ENCODE measurements around the gene SLC2A1. TPM values are rescaled to one million over a fixed set of nuclear protein-coding genes. Genes with fewer than 3 reads are reported as not detected.

The SLC2A1 gene
- total and polyA plus RNA-seq, 2 of the 13 experiments (the other 11 are each of a cell fraction or from before 2014, with no cell fraction given): 125 to 423 TPM

- TF ChIP-seq HNRNPUL1 (IDR thresholded peaks at IDR 0.05; ENCODE audit: low read depth, low read length): no peak
- TF ChIP-seq ZNF225 (CRISPR knock-in tag; IDR thresholded peaks at IDR 0.05): 0 out of 2 replicates have a peak, but pooled peaks have one; percentile 47
- TF ChIP-seq ZNF281 (CRISPR knock-in tag; IDR thresholded peaks at IDR 0.05; ENCODE audit: borderline replicate concordance): no peak
- no peak for TF ChIP-seq XBP1 (CRISPR knock-in tag; IDR thresholded peaks at IDR 0.05)
- TF ChIP-seq HNRNPL (IDR thresholded peaks at IDR 0.05; ENCODE audit: low read depth, low read length): peak; percentile 86; the same call in 1 of the 2 replicates
- no peak for TF ChIP-seq MAFF (IDR thresholded peaks at IDR 0.05; ENCODE audit: low read depth, low read length)
- 0 out of 2 replicates have a peak, but pooled peaks have one; percentile 28 for TF ChIP-seq EEA1 (CRISPR knock-in tag; IDR thresholded peaks at IDR 0.05; ENCODE audit: borderline replicate concordance)
- peak; percentile 95 to 99 for TF ChIP-seq POLR2A (IDR thresholded peaks at IDR 0.05; ENCODE audit: insufficient read depth in 1 of 2, low read depth in 2 of 2, low read length in 2 of 2)
- TF ChIP-seq FOSL2 (CRISPR knock-in tag; IDR thresholded peaks at IDR 0.05): peak; percentile 48; the same call in 1 of the 2 replicates
- TF ChIP-seq NFE2 (CRISPR knock-in tag; IDR thresholded peaks at IDR 0.05): no peak
- no peak for TF ChIP-seq HMGA1 (CRISPR knock-in tag; conservative IDR thresholded peaks at IDR 0.05)
- no peak for TF ChIP-seq POGK (CRISPR knock-in tag; conservative IDR thresholded peaks at IDR 0.05)
- 0 out of 2 replicates have a peak, but pooled peaks have one; percentile 35 for TF ChIP-seq REPIN1 (CRISPR knock-in tag; IDR thresholded peaks at IDR 0.05; ENCODE audit: borderline replicate concordance, low read depth)
- no peak for TF ChIP-seq NCOR1 (IDR thresholded peaks at IDR 0.05; ENCODE audit: borderline replicate concordance, low read length)
- 0 out of 2 replicates have a peak, but pooled peaks have one; percentile 41 for TF ChIP-seq E2F2 (CRISPR knock-in tag; IDR thresholded peaks at IDR 0.05; ENCODE audit: borderline replicate concordance)
- TF ChIP-seq POLR2AphosphoS2 (IDR thresholded peaks at IDR 0.05; ENCODE audit: low read depth, low read length): no peak
- no peak for TF ChIP-seq MIER2 (CRISPR knock-in tag; IDR thresholded peaks at IDR 0.05)
- TF ChIP-seq CHD2 (IDR thresholded peaks at IDR 0.05; ENCODE audit: low read depth, low read length): no peak
- TF ChIP-seq HIC2 (CRISPR knock-in tag; IDR thresholded peaks at IDR 0.05; ENCODE audit: low read depth): peak; percentile 52; the same call in 1 of the 2 replicates
- no peak for TF ChIP-seq LCORL (IDR thresholded peaks at IDR 0.05)
- TF ChIP-seq LCORL (CRISPR knock-in tag; IDR thresholded peaks at IDR 0.05): peak; percentile 52; the same call in 1 of the 2 replicates
Measured at GRCh38 chr1:42958488-42959319, at the start of gene SLC2A1 (continued).
